ENCODE measurements around the gene NRXN3. TPM values are rescaled to one million over a fixed set of nuclear protein-coding genes. Genes with fewer than 3 reads are reported as not detected.

NRXN3 gene
- total and polyA plus RNA-seq, 2 experiments from 2014 or later: 1.0 to 1.8 TPM

DNA sequence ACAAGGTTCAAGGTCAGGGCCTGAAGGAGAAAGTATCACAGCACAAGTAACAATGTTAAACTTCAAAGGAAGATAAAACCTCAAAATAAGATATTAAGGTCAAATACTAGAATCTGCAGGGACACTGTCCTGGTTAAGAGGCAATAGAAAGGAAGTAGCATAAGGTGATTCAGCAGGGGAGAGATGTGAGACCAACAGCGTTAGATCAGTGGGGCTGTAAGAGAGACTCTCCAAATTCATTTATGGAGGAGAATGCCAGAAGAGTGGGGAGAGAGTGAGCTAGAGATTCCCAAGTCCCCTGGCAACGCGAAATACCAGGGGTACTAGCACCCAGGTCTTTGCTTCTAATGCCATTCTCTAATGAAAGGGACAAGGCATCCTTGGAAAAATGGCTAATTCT is 1430.2 kb downstream of the NRXN3 start:
- H3K27me3 ChIP-seq (ENCODE audit: insufficient read depth): no peaks in the 10 kb centered on the region
- H3K4me1 ChIP-seq (ENCODE audit: insufficient read depth): no peaks in the 10 kb centered on the region
- H2AFZ ChIP-seq: no peak overlapping the region
- Mint-ChIP-seq H3K36me3 (ENCODE audit: low read depth) (peaks cover 12% of the 10 kb centered on the region; the same call in 2 of the 3 replicates), H3K9me3 (peaks cover 14% of the 10 kb centered on the region), H3K4me1 (no peaks in the 10 kb centered on the region), H3K27me3 (ENCODE audit: insufficient read depth, low read depth, poor library complexity) (no peaks in the 10 kb centered on the region), H3K4me3 (no peak overlapping the region), H3K27ac (no peak overlapping the region)
- no peak overlapping the region for H3K4me3 ChIP-seq
- no peaks in the 10 kb centered on the region for H3F3A ChIP-seq (replicated peaks; ENCODE audit: low read depth)
- H3K9me2 ChIP-seq (ENCODE audit: insufficient read depth): no peaks in the 10 kb centered on the region
- no peak overlapping the region for H3K4me2 ChIP-seq
- H3K79me2 ChIP-seq (replicated peaks; ENCODE audit: insufficient read depth): no peaks in the 10 kb centered on the region
- no peak overlapping the region for H3K27ac ChIP-seq (ENCODE audit: low read depth)
- peaks cover 6% of the 10 kb centered on the region; the same call in 1 of the 2 replicates for H3K36me3 ChIP-seq (ENCODE audit: insufficient read depth)
- DNase-seq (ENCODE audit: low spot score) (no peak), ATAC-seq (no peak)
- no peaks in the 10 kb centered on the region for H4K20me1 ChIP-seq (replicated peaks; ENCODE audit: insufficient read depth)
- no peak for TF ChIP-seq EZH2 (IDR thresholded peaks at IDR 0.05; ENCODE audit: low read depth, unreplicated experiment)
- no peak for TF ChIP-seq CREB1 (CRISPR knock-in tag; IDR thresholded peaks at IDR 0.05; ENCODE audit: low read depth)
- TF ChIP-seq ZNF114 (CRISPR knock-in tag; IDR thresholded peaks at IDR 0.05): no peak
- TF ChIP-seq, protein P1, sequence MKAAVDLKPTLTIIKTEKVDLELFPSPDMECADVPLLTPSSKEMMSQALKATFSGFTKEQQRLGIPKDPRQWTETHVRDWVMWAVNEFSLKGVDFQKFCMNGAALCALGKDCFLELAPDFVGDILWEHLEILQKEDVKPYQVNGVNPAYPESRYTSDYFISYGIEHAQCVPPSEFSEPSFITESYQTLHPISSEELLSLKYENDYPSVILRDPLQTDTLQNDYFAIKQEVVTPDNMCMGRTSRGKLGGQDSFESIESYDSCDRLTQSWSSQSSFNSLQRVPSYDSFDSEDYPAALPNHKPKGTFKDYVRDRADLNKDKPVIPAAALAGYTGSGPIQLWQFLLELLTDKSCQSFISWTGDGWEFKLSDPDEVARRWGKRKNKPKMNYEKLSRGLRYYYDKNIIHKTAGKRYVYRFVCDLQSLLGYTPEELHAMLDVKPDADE (IDR thresholded peaks at IDR 0.05): no peak
- TF ChIP-seq, protein P2, sequence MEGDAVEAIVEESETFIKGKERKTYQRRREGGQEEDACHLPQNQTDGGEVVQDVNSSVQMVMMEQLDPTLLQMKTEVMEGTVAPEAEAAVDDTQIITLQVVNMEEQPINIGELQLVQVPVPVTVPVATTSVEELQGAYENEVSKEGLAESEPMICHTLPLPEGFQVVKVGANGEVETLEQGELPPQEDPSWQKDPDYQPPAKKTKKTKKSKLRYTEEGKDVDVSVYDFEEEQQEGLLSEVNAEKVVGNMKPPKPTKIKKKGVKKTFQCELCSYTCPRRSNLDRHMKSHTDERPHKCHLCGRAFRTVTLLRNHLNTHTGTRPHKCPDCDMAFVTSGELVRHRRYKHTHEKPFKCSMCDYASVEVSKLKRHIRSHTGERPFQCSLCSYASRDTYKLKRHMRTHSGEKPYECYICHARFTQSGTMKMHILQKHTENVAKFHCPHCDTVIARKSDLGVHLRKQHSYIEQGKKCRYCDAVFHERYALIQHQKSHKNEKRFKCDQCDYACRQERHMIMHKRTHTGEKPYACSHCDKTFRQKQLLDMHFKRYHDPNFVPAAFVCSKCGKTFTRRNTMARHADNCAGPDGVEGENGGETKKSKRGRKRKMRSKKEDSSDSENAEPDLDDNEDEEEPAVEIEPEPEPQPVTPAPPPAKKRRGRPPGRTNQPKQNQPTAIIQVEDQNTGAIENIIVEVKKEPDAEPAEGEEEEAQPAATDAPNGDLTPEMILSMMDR (conservative IDR thresholded peaks at IDR 0.05; ENCODE audit: low read depth in 2 of 2): no peak
- no peak for TF ChIP-seq EZH2phosphoT487 (IDR thresholded peaks at IDR 0.05; ENCODE audit: unreplicated experiment)

DNA sequence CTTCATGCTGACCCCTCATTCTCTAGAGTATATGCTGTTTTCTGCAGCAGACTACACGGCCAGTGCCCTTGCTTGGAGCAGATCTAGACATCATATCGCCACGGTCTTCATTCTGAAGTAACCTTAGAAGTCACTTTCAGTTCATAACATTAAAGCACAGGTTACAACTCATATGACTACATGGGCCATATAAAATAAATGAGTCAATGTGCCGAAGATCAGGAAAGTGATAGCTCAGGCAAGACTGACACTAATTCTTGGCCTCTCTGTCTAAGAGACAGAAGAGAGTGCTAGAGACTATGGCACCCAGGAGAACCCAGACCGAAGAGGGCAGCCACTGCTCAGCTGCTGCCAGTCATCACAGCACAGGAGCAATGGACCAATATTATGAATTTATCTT is 1431.4 kb downstream of the NRXN3 start:
- H3K36me3 ChIP-seq (ENCODE audit: insufficient read depth): no peaks in the 10 kb centered on the region
- no peaks in the 10 kb centered on the region for H3K9me2 ChIP-seq (ENCODE audit: insufficient read depth)
- no peak overlapping the region for H3K4me3 ChIP-seq
- no peaks in the 10 kb centered on the region for H3K27me3 ChIP-seq (ENCODE audit: insufficient read depth)
- no peaks in the 10 kb centered on the region for H3K4me1 ChIP-seq (ENCODE audit: insufficient read depth)
- no peak overlapping the region for H3K27ac ChIP-seq (ENCODE audit: low read depth)
- H3K27ac Mint-ChIP-seq: no peak overlapping the region
- H3K4me1 Mint-ChIP-seq: no peaks in the 10 kb centered on the region
- no peak overlapping the region for H3K4me2 ChIP-seq
- H3K36me3 Mint-ChIP-seq (ENCODE audit: low read depth): peaks cover 5% of the 10 kb centered on the region; the same call in 2 of the 3 replicates
- H3K4me3 Mint-ChIP-seq: no peak overlapping the region
- H3K9me3 Mint-ChIP-seq: peaks cover 6% of the 10 kb centered on the region
- H4K20me1 ChIP-seq (replicated peaks; ENCODE audit: insufficient read depth): no peaks in the 10 kb centered on the region
- ATAC-seq (no peak), DNase-seq (ENCODE audit: low spot score) (no peak)
- H3K79me2 ChIP-seq (replicated peaks; ENCODE audit: insufficient read depth): no peaks in the 10 kb centered on the region
- no peaks in the 10 kb centered on the region for H3F3A ChIP-seq (replicated peaks; ENCODE audit: low read depth)
- H2AFZ ChIP-seq: no peak overlapping the region
- no peaks in the 10 kb centered on the region for H3K27me3 Mint-ChIP-seq (ENCODE audit: insufficient read depth, low read depth, poor library complexity)
- TF ChIP-seq JUNB (IDR thresholded peaks at IDR 0.05; ENCODE audit: unreplicated experiment): no peak
- TF ChIP-seq POLR2AphosphoS5 (IDR thresholded peaks at IDR 0.05; ENCODE audit: low read depth): no peak
- TF ChIP-seq, protein P2 (conservative IDR thresholded peaks at IDR 0.05; ENCODE audit: low read depth in 2 of 2): no peak
- TF ChIP-seq, protein P3, sequence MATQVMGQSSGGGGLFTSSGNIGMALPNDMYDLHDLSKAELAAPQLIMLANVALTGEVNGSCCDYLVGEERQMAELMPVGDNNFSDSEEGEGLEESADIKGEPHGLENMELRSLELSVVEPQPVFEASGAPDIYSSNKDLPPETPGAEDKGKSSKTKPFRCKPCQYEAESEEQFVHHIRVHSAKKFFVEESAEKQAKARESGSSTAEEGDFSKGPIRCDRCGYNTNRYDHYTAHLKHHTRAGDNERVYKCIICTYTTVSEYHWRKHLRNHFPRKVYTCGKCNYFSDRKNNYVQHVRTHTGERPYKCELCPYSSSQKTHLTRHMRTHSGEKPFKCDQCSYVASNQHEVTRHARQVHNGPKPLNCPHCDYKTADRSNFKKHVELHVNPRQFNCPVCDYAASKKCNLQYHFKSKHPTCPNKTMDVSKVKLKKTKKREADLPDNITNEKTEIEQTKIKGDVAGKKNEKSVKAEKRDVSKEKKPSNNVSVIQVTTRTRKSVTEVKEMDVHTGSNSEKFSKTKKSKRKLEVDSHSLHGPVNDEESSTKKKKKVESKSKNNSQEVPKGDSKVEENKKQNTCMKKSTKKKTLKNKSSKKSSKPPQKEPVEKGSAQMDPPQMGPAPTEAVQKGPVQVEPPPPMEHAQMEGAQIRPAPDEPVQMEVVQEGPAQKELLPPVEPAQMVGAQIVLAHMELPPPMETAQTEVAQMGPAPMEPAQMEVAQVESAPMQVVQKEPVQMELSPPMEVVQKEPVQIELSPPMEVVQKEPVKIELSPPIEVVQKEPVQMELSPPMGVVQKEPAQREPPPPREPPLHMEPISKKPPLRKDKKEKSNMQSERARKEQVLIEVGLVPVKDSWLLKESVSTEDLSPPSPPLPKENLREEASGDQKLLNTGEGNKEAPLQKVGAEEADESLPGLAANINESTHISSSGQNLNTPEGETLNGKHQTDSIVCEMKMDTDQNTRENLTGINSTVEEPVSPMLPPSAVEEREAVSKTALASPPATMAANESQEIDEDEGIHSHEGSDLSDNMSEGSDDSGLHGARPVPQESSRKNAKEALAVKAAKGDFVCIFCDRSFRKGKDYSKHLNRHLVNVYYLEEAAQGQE (IDR thresholded peaks at IDR 0.05; ENCODE audit: unreplicated experiment): no peak

Measured in GM23338 (cell line).